B cell (primary cell): ENCODE measurements around the gene DAB2IP. TPM values are rescaled to one million over a fixed set of nuclear protein-coding genes. Genes with fewer than 3 reads are reported as not detected.

Experiments used
- ATAC-seq: fragments of 200-7000 bp; cut with Tn5 transposase; one replicate; pipeline ENCODE4 v1.10.0; 2021; ENCODE audit warnings: low read depth, mild to moderate bottlenecking, moderate number of reproducible peaks, moderate library complexity
- CTCF ChIA-PET: fragments of 350-600 bp; sonication (Branson Sonifier 250); formaldehyde crosslinking; loops from one replicate; lab custom pipeline; 2021; ENCODE audit warnings: antibody characterized with exemption, inconsistent platforms; lab: Charles Lee
- POLR2A ChIA-PET: fragments of 350-600 bp; sonication (Branson Sonifier 250); formaldehyde crosslinking; loops from one replicate; lab custom pipeline; 2021; ENCODE audit warnings: antibody characterized with exemption; lab: Charles Lee
- DNase-seq: peaks from one replicate; pipeline ENCODE4 v3.0.0; 2013
- H2AFZ ChIP-seq: 2 replicates; pipeline ENCODE4 v1.6.1; 2012; ENCODE audit warnings: mild to moderate bottlenecking, low read depth, low read length; ENCODE audit not compliant: insufficient read depth, poor library complexity, severe bottlenecking
- H3K27ac ChIP-seq, 2 donors: 1 replicate in 1 of 2; 2 replicates in 1 of 2; pipeline ENCODE4 v1.5.1; 2012 to 2013; ENCODE audit warnings: low read length in 2 of 2, mild to moderate bottlenecking in 2 of 2, moderate library complexity in 1 of 2
- H3K27me3 ChIP-seq, 4 experiments: fragments of 200-600 bp in 1 of 4; sonication (generic) in 1 of 4; replicated peaks in 1 of 4; 1 replicate in 2 of 4; 2 replicates in 2 of 4; pipeline versions ENCODE4 v1.6.1 to v1.7.0; 2013 to 2016; ENCODE audit warnings: low read length in 3 of 4, mild to moderate bottlenecking in 2 of 4, mixed read lengths in 1 of 4, moderate library complexity in 1 of 4; ENCODE audit not compliant: insufficient read depth in 4 of 4, control insufficient read depth in 3 of 4; ENCODE audit errors: control extremely low read depth in 1 of 4
- H3K36me3 ChIP-seq, 2 experiments: replicated peaks in 1 of 2; 1 replicate in 1 of 2; 2 replicates in 1 of 2; pipeline versions ENCODE4 v1.6.1 to v1.7.1; 2013; ENCODE audit warnings: low read length in 1 of 2; ENCODE audit not compliant: insufficient read depth in 2 of 2, control insufficient read depth in 1 of 2; ENCODE audit errors: control extremely low read depth in 1 of 2, extremely low read depth in 1 of 2
- H3K4me1 ChIP-seq, 2 donors: fragments of 200-600 bp in 1 of 2; sonication (generic) in 1 of 2; 1 replicate in 1 of 2; 2 replicates in 1 of 2; pipeline versions ENCODE4 v1.5.1 to v1.6.1; 2013 to 2017; ENCODE audit warnings: low read length in 2 of 2; ENCODE audit not compliant: control insufficient read depth in 2 of 2, insufficient read depth in 2 of 2
- H3K4me2 ChIP-seq: replicated peaks from 2 replicates; pipeline ENCODE3; 2012; ENCODE audit warnings: mild to moderate bottlenecking, low read depth, low read length; ENCODE audit not compliant: poor library complexity, severe bottlenecking
- H3K4me3 ChIP-seq, 5 experiments: fragments of 200-600 bp in 1 of 5; sonication (generic) in 1 of 5; 1 replicate in 3 of 5; 2 replicates in 2 of 5; pipeline versions ENCODE4 v1.5.1 to v1.7.0; 2011 to 2016; ENCODE audit warnings: low read length in 4 of 5, mild to moderate bottlenecking in 4 of 5, low read depth in 2 of 5, control low read depth in 1 of 5, moderate library complexity in 1 of 5; ENCODE audit not compliant: insufficient read depth in 1 of 5; ENCODE audit errors: control extremely low read depth in 1 of 5, extremely low read depth in 1 of 5
- H3K79me2 ChIP-seq: fragments of 200-600 bp; sonication (generic); one replicate; pipeline ENCODE4 v1.6.0; 2016; ENCODE audit warnings: low read length; ENCODE audit not compliant: control insufficient read depth, insufficient read depth
- H3K9ac ChIP-seq: fragments of 200-600 bp; sonication (generic); 2 replicates; pipeline ENCODE4 v1.6.1; 2017; ENCODE audit warnings: mild to moderate bottlenecking, low read length, moderate library complexity
- H3K9me3 ChIP-seq, 3 donors: one replicate each; pipeline versions ENCODE4 v1.6.1 to v1.7.1; 2013; ENCODE audit warnings: low read length in 2 of 3; ENCODE audit not compliant: control insufficient read depth in 2 of 3, insufficient read depth in 1 of 3; ENCODE audit errors: control extremely low read depth in 1 of 3
- H4K20me1 ChIP-seq: 2 replicates; pipeline ENCODE4 v1.6.0; 2012; ENCODE audit warnings: mild to moderate bottlenecking, low read length; ENCODE audit not compliant: insufficient read depth, control insufficient read depth, poor library complexity, severe bottlenecking
- H3K27ac Mint-ChIP-seq: one replicate; pipeline ENCODE4 v1.8.0; 2021; ENCODE audit warnings: mixed read lengths
- H3K27me3 Mint-ChIP-seq: one replicate; pipeline ENCODE4 v1.8.0; 2021; ENCODE audit warnings: mixed read lengths
- H3K4me1 Mint-ChIP-seq: one replicate; pipeline ENCODE4 v1.8.0; 2021; ENCODE audit warnings: mixed read lengths
- H3K4me3 Mint-ChIP-seq: one replicate; pipeline ENCODE4 v1.8.0; 2021; ENCODE audit warnings: mixed read lengths
- H3K9me3 Mint-ChIP-seq: one replicate; pipeline ENCODE4 v1.8.0; 2022; ENCODE audit warnings: mixed read lengths; ENCODE audit not compliant: insufficient read depth
- CTCF ChIP-seq: fragments of 200-600 bp; IDR thresholded peaks from one replicate; pipeline ENCODE4 v1.8.0; 2022; ENCODE audit warnings: antibody characterized with exemption, mild to moderate bottlenecking
- EZH2 ChIP-seq: IDR thresholded peaks from 2 replicates; pipeline ENCODE4 v1.6.1; 2012; ENCODE audit warnings: borderline replicate concordance, low read depth, mild to moderate bottlenecking, moderate library complexity, low read length; ENCODE audit not compliant: insufficient read depth, poor library complexity, severe bottlenecking
- WGBS: methylation state at CpG from one replicate; pipeline ENCODE4 v1.1.5; 2013; ENCODE audit warnings: missing lambda C conversion rate; ENCODE audit not compliant: insufficient coverage; 5-methylcytosine and 5-hydroxymethylcytosine counted together
- intact Hi-C: fragments of 100-400 bp; cut with micrococcal nuclease; formaldehyde crosslinking; loops from one replicate; pipeline ENCODE4 v1.10.0; 2022
- polyA plus RNA-seq: library from polyadenylated mRNA; depleted of rRNA; stranded (reverse); fragments of >200 nt; gene quantifications from 2 replicates; pipeline ENCODE4 v1.2.3, GENCODE V29; 2012
- total RNA-seq, 2 donors: library from RNA; stranded (reverse); fragments of 120-200 nt in 1 of 2; gene quantifications; 1 replicate in 1 of 2; 2 replicates in 1 of 2; pipeline versions ENCODE4 v1.2.3 to v1.2.4, GENCODE V29; 2013 to 2022

The DAB2IP gene
- total and polyA plus RNA-seq, 2 donors (not counting 1 experiment from before 2014, with no cell fraction given): 1.1 to 3.9 TPM

GRCh38 chr9:121813519-121814210, 162.2 kb downstream of the DAB2IP start:
- H3K27ac Mint-ChIP-seq: no peak overlapping the region
- no peaks in the 10 kb centered on the region for H3K4me1 Mint-ChIP-seq
- H4K20me1 ChIP-seq: no peaks in the 10 kb centered on the region
- TF ChIP-seq CTCF (no peak), EZH2 (no peak)
- H3K36me3 ChIP-seq: no peaks in the 10 kb centered on the region
- no peak overlapping the region for H3K9ac ChIP-seq
- H3K27me3 Mint-ChIP-seq: no peaks in the 10 kb centered on the region
- no peak overlapping the region for H3K27ac ChIP-seq
- H3K9me3 Mint-ChIP-seq: no peaks in the 10 kb centered on the region
- ChIA-PET CTCF (no interaction called here), POLR2A (no interaction called here)
- no peaks in the 10 kb centered on the region for H3K9me3 ChIP-seq
- H3K79me2 ChIP-seq: no peaks in the 10 kb centered on the region
- H2AFZ ChIP-seq: no peak overlapping the region
- no peak overlapping the region for H3K4me2 ChIP-seq
- H3K27me3 ChIP-seq: no peaks in the 10 kb centered on the region
- intact Hi-C loops: no loop called here
- H3K4me1 ChIP-seq: no peaks in the 10 kb centered on the region
- 96% methylated on average over 7 of the region's 13 CpGs for WGBS
- no peak for DNase-seq
- no peak overlapping the region for H3K4me3 ChIP-seq
- ATAC-seq: no peak
- no peak overlapping the region for H3K4me3 Mint-ChIP-seq

GRCh38 chr9:121814594-121814993, 163.2 kb downstream of the DAB2IP start:
- Histone ChIP-seq H4K20me1 (no peaks in the 10 kb centered on the region), H2AFZ (no peak overlapping the region), H3K27ac (no peak overlapping the region), H3K9me3 (no peaks in the 10 kb centered on the region), H3K27me3 (no peaks in the 10 kb centered on the region), H3K36me3 (no peaks in the 10 kb centered on the region), H3K9ac (no peak overlapping the region), H3K4me2 (no peak overlapping the region), H3K4me3 (no peak overlapping the region), H3K4me1 (no peaks in the 10 kb centered on the region), H3K79me2 (no peaks in the 10 kb centered on the region)
- 79% methylated on average over 9 of the region's 11 CpGs for WGBS
- intact Hi-C loops: no loop called here
- no peaks in the 10 kb centered on the region for H3K9me3 Mint-ChIP-seq
- peaks cover 4% of the 10 kb centered on the region for H3K4me1 Mint-ChIP-seq
- no peak for DNase-seq
- H3K4me3 Mint-ChIP-seq: no peak overlapping the region
- TF ChIP-seq CTCF (no peak), EZH2 (no peak)
- ChIA-PET POLR2A (no interaction called here), CTCF (no interaction called here)
- H3K27me3 Mint-ChIP-seq: no peaks in the 10 kb centered on the region
- H3K27ac Mint-ChIP-seq: no peak overlapping the region
- no peak for ATAC-seq
